Measurements from ENCODE around the gene NUDT22. TPM values are rescaled to one million over a fixed set of nuclear protein-coding genes. Genes with fewer than 3 reads are reported as not detected.

The NUDT22 gene
- total RNA-seq, 4 donors from 2014 or later, result 44.5 to 66.1 (median 54.4) TPM

- Histone ChIP-seq H3K9me3 (no peaks in the 10 kb centered on the region), H3K27me3 (no peaks in the 10 kb centered on the region), H3K4me3 (no peak overlapping the region), H3K27ac (peak overlapping the region; percentile 90), H3K4me1 (peaks cover 53% of the 10 kb centered on the region), H3K36me3 (no peaks in the 10 kb centered on the region)
- 1% methylated on average over 35 of the region's 48 CpGs for WGBS
- no peak for DNase-seq (ENCODE audit: low spot score in 2 of 2)
- no peak for TF ChIP-seq CTCF (IDR thresholded peaks at IDR 0.05)
- no peak for TF ChIP-seq POLR2A (IDR thresholded peaks at IDR 0.05)
- TF ChIP-seq EP300 (IDR thresholded peaks at IDR 0.05), result no peak
- TF ChIP-seq POLR2AphosphoS5 (IDR thresholded peaks at IDR 0.05), result no peak
Measured at GRCh38 chr11:64186492-64187165, 39.4 kb upstream of the NUDT22 start.

GRCh38 chr11:64192434-64192833 is 33.6 kb upstream of the NUDT22 start:
- Histone ChIP-seq H3K9me3 (no peaks in the 10 kb centered on the region), H3K4me3 (no peak overlapping the region), H3K36me3 (peaks cover 50% of the 10 kb centered on the region), H3K4me1 (peaks cover 18% of the 10 kb centered on the region), H3K27ac (no peak overlapping the region), H3K27me3 (no peaks in the 10 kb centered on the region)
- TF ChIP-seq POLR2A (IDR thresholded peaks at IDR 0.05) (no peak), POLR2AphosphoS5 (IDR thresholded peaks at IDR 0.05) (no peak), CTCF (IDR thresholded peaks at IDR 0.05) (no peak), EP300 (IDR thresholded peaks at IDR 0.05) (no peak)
- WGBS, result 84% methylated on average over 5 of the region's 5 CpGs
- no peak for DNase-seq (ENCODE audit: low spot score in 2 of 2)

GRCh38 chr11:64196626-64197025 is 29.4 kb upstream of the NUDT22 start:
- Histone ChIP-seq H3K4me3 (no peak overlapping the region), H3K27me3 (no peaks in the 10 kb centered on the region), H3K36me3 (peaks cover 92% of the 10 kb centered on the region), H3K9me3 (no peaks in the 10 kb centered on the region), H3K4me1 (no peaks in the 10 kb centered on the region), H3K27ac (no peak overlapping the region)
- no peak for DNase-seq (ENCODE audit: low spot score in 2 of 2)
- 73% methylated on average over 9 of the region's 9 CpGs for WGBS
- no peak for TF ChIP-seq POLR2A (IDR thresholded peaks at IDR 0.05)
- no peak for TF ChIP-seq POLR2AphosphoS5 (IDR thresholded peaks at IDR 0.05)
- no peak for TF ChIP-seq EP300 (IDR thresholded peaks at IDR 0.05)
- TF ChIP-seq CTCF (IDR thresholded peaks at IDR 0.05), result no peak

GRCh38 chr11:64198511-64198910 is 27.6 kb upstream of the NUDT22 start:
- Histone ChIP-seq H3K27me3 (no peaks in the 10 kb centered on the region), H3K36me3 (peaks cover 100% of the 10 kb centered on the region), H3K4me1 (no peaks in the 10 kb centered on the region), H3K4me3 (no peak overlapping the region), H3K27ac (no peak overlapping the region), H3K9me3 (no peaks in the 10 kb centered on the region)
- DNase-seq (ENCODE audit: low spot score in 2 of 2), result no peak
- WGBS, result 98% methylated on average over 2 of the region's 2 CpGs
- TF ChIP-seq POLR2AphosphoS5 (IDR thresholded peaks at IDR 0.05) (no peak), CTCF (IDR thresholded peaks at IDR 0.05) (no peak), POLR2A (IDR thresholded peaks at IDR 0.05) (no peak), EP300 (IDR thresholded peaks at IDR 0.05) (no peak)

- WGBS, result 90% methylated on average over 3 of the region's 3 CpGs
- no peaks in the 10 kb centered on the region for H3K9me3 ChIP-seq
- H3K36me3 ChIP-seq, result peaks cover 84% of the 10 kb centered on the region
- DNase-seq (ENCODE audit: low spot score in 2 of 2), result no peak
- H3K4me1 ChIP-seq, result peaks cover 22% of the 10 kb centered on the region
- no peak overlapping the region for H3K4me3 ChIP-seq
- H3K27me3 ChIP-seq, result no peaks in the 10 kb centered on the region
- H3K27ac ChIP-seq, result no peak overlapping the region
- TF ChIP-seq POLR2AphosphoS5 (IDR thresholded peaks at IDR 0.05) (no peak), POLR2A (IDR thresholded peaks at IDR 0.05) (no peak), CTCF (IDR thresholded peaks at IDR 0.05) (no peak)
Measured at GRCh38 chr11:64201543-64201942, 24.5 kb upstream of the NUDT22 start.
